GM21423 (cell line): Measurements from ENCODE around the gene CTU1.

Experiments
- ATAC-seq: cut with Tn5 transposase; IDR thresholded peaks from one replicate; pipeline ENCODE4 v1.9.1; 2021; ENCODE audit warnings: mild to moderate bottlenecking, moderate library complexity; ENCODE audit not compliant: unreplicated experiment

Gene CTU1

DNA sequence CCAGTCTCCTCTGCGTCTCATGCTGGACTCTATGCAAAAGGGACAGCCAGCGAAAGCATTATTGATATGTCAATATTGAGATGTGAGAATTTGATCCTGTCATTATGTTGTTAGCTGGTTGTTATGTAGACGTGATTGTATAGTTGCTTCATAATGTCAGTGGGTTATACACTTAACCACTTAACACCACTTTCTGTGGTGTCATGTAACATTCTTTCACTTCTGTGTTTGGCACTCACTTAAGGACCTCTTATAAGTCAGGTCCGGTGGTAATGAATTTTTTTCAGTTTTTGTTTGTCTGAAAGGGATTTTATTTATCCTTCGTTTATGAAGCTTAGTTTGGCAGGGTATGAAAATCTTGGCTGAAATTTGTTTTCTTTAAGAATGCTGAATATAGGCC, 26.8 kb upstream of the CTU1 start:
- ATAC-seq: no peak

DNA sequence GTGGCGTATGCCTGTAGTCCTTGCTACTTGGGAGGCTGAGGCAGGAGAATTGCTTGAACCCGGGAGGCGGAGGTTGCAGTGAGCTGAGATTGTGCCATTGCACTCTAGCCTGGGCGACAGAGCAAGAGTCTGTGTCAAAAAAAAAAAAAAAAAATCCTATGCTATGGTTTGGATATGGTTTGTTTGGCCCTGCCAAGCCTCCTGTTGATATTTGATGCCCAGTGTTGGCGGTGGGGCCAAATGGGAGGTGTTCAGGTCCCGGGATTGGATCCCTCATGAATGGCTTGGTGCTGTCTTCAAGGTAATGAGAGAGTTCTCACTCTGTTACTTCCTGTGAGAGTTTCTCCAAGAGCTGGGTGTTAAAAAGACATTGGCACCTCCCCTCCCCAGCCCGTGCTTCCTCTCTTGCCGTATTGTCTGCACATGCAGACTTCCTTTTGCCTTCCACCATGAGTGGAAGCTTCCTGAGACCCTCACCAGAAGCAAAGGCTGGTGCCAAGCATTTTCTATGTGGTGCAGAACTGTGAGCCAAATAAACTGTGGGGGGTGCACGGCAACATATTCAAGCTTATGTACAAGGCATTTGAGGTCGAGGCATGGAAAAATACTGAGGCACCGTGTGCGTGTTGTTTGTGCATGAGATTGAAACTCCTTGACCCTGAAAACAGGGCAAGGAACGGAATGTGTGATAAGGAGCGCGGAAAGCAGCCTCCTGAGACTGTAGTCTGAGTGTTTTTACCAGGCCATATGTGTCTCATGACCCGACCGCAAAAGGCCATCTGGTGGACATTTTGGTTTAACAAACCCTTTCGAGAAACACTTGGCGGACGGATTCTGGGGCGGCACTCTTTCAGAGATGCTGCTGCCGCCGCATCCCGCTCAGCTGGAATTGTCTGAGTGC, 23.8 kb upstream of the CTU1 start:
- ATAC-seq: no peak

DNA sequence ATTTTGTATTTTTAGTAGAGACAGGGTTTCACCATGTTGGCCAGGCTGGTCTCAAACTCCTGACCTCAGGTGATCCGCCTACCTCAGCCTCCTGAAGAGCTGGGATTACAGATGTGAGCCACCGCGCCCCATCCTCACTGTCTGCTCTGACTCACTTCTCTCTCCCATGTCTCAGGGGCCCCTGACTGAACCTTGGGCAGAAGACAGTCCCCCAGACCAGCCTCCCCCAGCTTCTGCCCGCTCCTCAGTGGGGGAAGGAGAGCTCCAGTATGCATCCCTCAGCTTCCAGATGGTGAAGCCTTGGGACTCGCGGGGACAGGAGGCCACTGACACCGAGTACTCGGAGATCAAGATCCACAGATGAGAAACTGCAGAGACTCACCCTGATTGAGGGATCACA, 21.5 kb upstream of the CTU1 start:
- ATAC-seq: no peak

DNA sequence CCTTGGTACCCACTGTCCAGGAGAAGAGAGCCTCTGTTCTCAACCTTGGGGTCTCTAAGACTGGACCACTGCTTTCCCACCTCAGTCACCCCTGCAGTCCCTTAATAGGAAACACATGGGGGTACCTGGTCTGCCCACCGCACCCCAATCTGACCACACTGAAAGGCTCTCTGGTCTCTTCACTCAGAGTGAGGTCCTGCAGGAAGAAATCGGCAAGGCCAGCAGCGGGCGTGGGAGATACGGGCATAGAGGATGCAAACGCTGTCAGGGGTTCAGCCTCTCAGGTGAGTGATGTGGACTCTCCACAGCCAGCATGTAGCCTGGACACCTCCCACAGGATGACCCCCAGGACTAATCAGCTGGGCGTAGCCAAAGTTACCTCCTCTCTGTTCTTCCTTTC, 20.0 kb upstream of the CTU1 start:
- no peak for ATAC-seq

DNA sequence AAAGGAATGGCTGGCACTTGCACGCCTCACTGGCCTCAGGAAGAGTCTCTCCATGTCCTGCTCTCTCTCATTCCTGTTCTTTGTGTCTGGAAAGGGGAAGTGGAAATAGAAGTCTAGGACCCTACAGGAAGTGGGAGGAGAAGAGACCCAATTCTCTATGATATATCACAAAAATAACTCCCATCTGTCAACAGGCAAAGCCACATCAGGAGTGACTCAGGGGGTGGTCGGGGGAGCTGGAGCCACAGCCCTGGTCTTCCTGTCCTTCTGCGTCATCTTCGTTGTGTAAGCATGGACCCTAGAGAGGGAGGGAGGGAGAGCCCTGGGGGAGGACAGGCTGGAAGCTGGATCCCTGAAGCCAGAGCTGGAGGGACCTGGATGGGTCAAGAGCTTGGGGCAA, 19.5 kb upstream of the CTU1 start:
- no peak for ATAC-seq

DNA sequence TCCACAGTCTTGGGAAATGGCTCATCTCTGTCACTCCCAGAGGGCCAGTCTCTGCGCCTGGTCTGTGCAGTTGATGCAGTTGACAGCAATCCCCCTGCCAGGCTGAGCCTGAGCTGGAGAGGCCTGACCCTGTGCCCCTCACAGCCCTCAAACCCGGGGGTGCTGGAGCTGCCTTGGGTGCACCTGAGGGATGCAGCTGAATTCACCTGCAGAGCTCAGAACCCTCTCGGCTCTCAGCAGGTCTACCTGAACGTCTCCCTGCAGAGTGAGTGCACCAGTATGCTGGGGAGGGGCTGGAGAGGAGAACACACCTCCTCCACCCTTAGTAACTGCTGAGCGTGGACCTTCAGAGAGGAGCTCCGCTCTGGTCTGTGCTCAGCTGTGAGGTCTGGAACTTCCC, 18.8 kb upstream of the CTU1 start:
- ATAC-seq: no peak

DNA sequence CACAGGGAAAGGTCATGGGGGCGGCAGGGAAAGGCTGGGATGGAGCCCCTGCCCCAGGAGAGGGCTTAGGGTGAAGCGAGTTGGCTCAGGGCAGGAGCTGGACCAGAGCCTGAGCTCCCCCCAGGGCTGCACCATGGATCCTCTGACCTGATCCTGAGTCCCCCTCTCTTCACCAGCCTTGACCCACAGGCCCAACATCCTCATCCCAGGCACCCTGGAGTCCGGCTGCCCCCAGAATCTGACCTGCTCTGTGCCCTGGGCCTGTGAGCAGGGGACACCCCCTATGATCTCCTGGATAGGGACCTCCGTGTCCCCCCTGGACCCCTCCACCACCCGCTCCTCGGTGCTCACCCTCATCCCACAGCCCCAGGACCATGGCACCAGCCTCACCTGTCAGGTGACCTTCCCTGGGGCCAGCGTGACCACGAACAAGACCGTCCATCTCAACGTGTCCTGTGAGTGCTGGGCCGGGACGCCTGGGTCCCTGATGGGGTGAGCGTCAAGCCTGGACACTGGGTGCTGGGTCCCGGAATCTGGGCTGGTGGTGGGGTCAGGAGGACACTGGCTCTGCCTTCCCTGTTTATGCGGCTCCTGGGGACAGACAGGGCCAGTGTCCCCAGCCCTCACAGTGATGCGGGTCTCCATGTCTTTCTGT, 17.3 kb upstream of the CTU1 start:
- no peak for ATAC-seq

DNA sequence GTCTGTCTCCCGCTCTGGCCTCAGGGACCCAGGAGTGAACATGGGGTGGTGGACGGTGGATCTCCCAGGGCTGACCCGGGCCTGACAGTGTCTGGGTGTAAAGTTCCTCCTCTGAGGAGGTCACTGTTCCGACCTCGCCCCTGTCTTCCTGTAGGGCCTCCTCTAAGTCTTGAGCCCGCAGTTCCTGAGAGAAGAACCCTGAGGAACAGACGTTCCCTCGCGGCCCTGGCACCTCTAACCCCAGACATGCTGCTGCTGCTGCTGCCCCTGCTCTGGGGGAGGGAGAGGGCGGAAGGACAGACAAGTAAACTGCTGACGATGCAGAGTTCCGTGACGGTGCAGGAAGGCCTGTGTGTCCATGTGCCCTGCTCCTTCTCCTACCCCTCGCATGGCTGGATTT, 16.5 kb upstream of the CTU1 start, which contains the start of gene SIGLEC9:
Gene SIGLEC9, plus strand, starts transcription at position 178 of the 400 bp plus-strand sequence. Its CDS starts 69 bp downstream, at position 247.
- no peak for ATAC-seq

DNA sequence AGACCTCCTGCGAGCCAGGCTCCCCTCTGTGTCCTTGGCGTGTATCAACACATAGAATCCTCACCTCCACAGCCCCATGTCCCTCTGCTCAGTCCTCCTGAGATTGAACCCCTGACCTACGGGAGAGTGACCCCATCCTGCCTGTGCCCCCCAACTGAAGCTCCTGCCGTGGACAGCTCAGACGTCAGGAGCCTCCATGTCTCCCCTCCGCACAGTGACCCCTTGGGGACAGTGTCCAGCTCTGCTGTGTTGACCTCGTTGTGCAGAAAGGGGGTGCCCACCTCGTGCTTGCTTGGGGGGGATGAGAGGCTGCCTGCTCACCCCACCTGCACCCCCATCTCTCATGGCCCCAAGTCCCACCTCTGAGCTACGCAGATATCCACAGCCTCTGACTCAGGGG, 16.0 kb upstream of the CTU1 start:
- no peak for ATAC-seq

DNA sequence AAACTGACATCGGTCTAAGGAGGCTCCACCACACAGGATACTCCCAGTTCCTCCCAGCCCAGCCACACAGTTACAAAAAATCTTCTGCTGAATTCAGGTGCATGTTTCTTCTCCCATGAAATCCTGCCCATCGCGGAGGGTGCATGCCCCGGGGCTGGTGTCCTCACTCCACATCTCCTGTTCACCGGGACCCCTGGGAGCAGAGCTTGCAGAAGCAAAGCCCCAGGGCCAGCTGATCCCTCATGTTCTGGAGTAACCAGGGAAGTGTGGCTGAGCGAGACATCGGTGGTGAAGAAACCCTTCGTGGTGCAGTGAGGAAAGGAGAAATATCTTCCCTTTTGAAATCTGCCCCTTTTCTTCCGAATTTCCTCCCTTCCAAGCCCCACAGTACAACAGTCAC, 15.6 kb upstream of the CTU1 start:
- ATAC-seq: no peak

DNA sequence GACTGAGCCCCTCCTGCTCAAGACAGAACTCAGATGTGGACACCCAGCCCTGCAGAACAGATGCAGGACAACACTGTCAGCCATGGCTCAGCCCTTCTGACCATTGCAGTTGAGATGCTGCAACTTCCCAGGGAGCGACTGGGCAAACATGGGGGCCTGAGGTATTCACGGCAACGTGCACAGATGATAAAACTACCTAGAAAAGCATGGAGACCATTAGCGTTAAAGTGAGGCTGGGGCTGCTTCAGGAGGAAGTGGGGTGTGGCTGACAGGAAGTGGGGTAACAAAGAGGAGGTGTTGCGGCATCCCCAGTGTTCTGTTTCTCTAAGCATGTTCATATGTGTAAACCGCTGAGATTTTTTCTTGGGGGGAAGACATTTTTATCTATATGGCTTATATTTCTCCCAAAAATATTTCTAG, 15.2 kb upstream of the CTU1 start:
- no peak for ATAC-seq

DNA sequence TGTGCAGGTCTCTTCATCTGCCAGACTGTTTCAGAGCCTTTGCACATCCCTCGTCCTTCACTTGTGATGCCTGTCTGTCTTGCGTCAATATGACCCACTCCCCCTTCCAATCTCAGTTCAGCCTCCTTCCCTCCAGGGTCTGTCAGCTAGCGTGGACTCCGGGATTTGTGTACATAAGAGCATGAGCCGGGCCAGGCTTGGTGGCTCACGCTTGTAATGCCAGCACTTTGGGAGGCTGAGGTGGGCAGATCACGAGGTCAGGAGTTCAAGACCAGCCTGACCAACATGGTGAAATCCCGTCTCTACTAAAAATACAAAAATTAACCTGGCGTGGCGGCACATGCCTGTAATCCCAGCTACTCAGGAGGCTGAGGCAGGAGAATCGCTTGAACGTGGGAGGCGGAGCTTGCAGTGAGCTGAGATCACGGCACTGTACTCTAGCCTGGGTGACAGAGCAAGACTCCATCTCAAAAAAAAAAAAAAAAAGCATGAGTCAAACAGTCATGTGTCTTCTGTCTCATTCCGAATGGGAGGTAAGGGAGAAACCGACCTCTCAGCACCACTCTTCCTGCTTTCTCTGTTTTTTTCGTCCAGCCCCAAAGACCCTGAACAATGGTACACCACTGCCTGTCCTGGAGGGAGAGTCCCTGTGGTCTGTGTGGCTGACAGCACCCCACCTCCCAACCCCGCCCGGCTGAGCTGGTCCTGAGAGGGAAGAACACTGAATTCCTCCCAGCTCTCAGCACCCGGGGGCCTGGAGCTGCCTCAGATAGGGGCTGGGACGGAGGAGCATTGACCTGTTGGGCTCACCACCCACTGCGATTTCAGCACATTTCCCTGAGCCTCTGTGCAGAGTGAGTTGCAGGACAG, 14.1 kb upstream of the CTU1 start:
- no peak for ATAC-seq

DNA sequence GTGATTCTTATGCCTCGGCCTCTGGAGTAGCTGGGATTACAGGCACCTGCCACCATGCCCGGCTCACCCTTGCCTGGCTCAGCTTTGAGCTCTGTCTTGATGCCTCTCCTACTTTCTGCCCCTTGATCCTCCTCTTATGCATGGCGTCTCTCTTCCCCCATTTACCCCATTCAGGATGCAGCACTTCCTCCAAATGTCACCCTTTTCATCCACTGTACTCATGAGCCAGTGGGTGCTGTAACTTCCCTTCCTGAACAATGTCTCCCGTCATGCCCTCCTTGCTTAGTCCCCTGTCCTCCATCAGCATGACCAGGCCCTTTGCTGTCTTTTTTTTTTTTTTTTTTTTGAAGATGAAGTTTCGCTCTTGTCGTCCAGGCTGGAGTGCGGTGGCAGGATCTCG, 13.0 kb upstream of the CTU1 start:
- ATAC-seq: no peak

DNA sequence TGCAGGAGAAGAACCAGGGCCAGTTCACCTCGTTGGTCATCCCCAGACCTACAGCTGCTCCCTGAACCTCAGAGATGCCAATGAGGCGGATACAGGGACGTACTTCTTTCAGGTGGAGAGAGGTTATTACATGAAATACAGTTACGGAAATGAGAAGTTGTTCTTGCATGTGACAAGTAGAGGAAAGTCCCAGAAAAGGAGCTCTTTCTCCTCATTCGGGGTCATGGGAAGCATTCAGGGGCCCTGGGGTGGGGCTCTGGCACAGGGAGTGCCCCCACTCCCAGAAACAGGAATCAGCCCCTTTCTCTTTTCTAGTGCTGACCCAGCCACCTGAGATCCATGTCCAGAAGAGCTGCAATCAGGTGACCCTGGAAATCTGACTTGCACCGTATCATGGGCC, 12.0 kb upstream of the CTU1 start:
- no peak for ATAC-seq

DNA sequence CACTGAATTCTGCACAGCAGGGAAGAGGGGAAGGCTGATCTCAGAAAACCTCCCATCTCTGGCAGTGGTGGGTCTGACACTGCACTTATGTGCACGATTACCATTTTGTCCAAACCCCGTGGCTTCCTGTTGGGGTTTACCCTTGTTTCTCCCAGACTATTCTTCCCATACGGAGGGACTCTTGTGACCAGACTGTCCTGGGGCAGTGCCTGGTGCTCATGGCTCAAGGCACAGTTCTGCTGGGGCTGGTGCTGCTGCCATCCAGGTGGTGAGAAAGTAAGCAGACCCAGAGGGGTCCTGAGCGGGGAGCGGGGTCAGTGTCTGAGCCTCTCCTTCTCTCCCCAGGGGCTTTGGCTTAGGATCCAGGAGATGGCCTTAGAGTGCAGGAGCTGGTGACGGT, 11.4 kb upstream of the CTU1 start:
- no peak for ATAC-seq

DNA sequence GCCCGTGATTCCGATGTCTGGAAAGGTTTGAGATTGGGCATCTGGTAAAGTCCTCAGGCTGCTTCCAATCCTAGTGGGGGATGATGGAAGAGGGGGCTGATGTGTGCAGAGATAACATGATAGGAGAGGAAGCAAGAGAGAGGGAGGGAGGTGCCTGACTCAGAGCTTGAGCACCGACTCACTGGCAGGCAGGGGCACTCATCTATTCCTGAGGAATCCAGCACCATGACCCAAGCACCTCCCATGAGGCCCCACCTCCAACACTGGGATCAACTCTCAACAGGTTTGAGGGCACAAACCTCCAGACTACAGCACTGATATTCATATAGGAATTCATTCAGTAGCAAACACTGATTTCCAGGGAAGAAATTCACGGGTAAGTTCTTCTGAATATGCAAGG, 10.9 kb upstream of the CTU1 start:
- no peak for ATAC-seq

DNA sequence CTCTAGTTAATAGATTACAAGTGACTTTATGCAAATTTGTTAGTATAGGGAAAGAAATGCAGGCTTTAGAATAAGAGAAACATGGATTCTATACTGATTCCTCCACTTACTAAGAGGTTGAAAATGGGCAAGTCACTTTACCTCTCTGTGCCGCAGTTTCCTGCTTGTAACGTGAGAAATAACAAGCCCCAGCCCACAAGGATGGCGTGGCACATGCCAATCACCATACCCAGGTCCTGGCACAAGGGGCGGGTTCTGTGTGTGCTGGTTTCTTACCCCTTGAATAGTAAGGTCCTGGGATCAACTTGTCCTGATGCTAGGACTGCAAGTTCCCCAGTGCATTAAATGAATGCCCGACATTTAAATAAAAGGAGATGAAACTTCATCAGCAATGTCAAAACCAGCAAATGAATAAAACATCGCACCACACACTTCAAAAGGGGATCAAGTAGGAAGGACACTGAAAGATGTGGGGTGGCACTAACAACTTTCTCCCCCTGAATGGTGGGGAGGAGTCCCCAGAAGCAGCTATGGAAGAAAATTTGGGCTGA, 8.6 kb upstream of the CTU1 start:
- no peak for ATAC-seq

DNA sequence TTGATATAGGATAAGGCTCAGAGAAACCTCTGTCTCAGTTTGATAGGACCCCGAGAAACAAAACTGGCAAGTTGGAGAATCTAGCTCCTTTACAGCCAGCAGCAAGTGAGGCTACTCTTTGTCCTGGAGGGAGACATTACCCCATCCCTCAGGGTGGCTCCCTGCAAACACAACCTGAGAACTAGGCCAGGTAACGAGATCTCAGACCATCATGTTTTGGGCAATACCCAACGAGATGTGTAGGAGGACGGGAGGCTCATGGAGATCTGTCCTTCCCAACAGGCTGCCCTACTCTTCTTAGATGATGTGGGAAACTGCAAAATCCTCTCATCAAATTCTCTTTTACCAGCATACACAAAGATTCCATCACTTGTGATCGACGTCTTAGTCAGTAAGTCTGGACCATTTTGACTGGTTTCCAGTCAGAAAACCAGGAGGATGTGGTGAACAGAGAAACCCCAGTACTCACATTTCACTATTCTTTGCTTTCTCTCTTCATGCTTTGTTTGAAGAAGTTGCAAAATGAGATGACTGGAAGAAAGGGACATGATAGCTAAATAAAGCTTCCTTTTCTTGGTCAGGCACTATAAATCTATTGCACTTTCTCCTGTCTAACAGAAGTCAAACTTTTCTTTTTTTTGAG, 6.0 kb upstream of the CTU1 start:
- ATAC-seq: no peak

DNA sequence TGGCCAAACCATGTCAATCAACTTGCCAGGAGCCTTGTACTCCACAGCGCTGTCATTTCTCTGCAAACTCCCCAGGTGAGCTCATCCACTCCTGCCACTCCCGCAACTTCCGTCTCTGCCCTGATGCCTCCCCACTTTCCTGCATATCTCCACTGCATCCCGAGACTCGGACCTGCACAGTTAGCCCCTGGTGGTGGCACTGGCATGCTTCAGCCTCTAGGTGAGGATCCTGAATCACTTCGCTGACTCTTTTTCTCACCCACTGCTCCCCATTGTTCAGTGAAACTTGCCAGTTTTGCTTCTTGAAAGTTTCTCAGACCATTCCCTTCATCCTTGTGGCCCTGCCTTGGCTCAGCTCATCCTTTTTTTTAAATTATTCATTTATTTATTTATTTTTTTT, 3.4 kb upstream of the CTU1 start:
- ATAC-seq: no peak

DNA sequence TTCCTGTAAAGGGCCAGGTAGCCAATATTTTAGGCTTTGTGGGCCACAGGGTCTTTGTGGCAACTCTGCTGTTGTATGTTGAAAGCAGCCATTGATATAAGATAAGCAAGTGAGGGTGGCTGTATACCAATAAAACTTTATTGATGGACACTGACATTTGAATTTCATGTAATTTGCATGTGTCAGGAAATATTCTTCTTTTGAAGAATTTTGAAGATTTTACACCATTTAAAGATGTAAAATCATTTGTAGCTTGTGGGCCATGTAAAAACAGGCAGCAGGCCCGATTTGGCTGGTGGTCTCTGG, 2.4 kb upstream of the CTU1 start:
- ATAC-seq: no peak

DNA sequence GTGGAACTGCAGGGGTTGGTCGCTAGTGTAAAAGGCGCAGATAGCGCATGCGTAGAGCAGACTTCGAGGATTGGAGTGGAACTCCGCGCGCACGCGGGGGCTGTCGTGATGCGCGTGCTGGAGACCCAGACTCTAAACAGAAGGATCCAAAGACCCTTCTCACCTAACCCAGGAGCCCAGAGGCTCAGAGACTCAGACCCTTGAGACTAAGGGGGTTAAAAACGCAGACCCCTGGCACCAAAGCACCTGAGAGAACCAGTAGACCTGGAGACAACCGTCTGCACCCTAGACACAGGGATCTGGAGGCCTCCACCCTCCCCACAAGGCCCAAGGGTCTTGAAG, 567 bp upstream of the CTU1 start:
- peak; percentile 26 for ATAC-seq
